Measurements from ENCODE around the gene TCEANC2.

Gene TCEANC2

DNA sequence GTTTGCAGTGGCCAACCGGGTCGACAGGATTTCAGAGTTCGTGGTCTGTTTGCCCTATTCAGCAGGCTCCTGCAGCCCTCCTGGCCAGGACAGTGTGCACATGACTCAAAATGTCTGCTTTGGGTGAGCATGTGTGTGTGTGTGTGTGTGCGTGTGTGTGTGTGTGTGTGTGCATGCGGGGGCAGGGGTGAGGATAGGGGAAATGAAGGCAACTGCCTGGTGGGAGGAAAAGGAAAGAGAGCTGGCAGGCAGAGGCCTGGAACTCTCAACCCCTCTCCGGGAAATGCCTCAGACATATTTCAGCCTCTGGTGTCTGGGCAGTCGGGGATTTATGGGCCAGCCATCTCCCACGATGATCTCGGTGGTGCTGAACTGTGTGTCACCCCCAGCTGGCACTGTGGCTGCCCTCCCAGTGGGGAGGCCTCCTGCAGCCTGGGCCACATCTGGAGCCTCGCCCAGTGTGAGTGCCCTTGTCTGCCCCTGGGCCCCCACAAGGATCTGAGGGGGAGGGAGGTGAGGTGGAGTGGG, 84.2 kb downstream of the TCEANC2 start:
- no peak for DNase-seq

DNA sequence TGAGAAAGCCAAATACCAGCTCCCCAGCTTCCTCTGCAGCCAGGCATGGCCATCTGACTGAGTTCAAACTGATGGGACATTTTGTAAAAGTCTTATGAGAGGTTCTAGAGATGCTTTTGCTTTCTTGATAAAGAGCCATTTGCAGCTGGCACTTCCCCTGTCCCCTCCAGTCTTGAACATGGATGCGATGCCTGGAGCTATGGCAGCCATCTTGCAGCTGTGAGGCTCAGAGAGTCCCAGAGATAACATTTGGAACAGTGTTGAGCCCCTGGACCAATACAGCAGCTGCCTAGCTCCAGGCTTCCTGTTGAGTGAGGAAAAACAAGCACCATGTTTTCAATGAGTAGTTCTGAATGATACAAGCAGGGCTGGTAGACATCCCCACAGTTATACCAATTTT, 85.6 kb downstream of the TCEANC2 start:
- no peak for DNase-seq

DNA sequence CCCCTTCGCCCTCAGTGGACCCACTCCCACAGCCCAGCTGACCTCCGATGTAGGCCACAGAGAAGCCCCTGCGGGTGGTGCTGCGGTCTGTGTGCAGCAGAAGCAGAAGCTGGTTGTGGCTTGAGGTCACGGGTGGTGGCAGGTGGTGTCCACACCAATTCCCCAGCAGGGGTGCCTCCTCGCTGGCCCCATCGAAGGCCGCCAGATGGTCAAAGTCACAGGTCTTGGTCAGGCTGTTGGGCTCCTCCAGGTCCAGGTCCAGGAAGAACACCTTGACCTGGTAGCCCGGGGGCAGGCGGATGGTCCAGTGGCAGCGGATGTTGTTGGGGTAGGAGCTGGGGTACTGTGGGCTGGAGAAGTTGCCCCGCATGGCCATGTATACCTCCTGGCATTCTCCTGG, 86.3 kb downstream of the TCEANC2 start:
- DNase-seq, result no peak

DNA sequence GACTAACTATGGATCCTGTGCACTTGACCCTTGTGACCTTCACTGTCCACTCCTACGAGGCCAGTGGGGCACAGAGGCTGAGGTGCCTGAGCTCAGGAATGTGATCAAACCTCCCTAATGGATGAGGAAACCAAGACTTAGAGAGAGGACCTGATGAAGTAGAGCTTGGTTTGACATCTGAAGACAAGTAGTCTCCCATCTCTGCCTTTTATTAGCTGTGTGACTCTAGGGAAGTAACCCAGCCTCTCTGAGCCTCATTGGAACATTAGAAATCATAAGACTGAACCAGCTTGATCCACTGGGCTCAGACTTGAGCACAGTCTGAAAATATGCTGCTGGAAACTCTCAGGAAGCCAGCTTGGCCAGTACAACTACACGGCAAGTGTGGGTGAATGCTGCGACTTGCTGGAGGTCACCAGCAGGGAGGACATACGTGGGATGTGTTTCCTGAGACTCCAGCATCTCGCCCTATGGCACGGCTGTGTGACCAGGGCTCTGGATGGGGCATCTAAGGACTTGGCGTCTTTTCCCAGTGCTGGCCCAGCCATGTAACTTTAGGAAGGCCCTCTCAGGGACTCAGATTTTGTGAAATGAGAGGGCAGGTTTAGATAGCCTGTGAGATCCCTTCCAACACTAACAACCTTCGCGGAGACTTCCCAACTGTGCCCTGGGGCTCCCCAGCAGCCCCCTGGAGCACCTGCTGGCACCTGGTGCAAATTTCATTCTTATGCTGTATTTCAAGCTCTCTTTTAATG, 88.9 kb downstream of the TCEANC2 start:
- DNase-seq, result no peak

DNA sequence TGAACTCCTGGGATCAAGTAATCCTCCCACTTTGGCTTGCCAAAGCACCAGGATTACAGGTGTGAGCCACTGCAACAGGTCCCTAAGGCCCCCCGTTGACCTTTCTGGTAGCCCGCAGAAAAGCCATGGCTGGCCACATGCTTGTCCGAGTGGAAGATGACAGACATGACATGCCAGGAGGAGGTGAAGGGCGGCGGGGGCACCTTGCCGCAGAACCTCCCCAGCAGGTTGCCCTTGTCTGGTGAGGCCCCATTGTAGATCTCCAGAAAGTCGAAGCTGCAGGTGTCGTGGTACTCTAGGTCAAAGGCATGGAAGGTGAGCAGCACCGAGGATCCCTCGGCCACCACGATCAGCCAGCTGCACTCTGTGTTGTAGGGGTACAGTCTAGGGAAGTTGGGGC, 91.0 kb downstream of the TCEANC2 start:
- no peak for DNase-seq

DNA sequence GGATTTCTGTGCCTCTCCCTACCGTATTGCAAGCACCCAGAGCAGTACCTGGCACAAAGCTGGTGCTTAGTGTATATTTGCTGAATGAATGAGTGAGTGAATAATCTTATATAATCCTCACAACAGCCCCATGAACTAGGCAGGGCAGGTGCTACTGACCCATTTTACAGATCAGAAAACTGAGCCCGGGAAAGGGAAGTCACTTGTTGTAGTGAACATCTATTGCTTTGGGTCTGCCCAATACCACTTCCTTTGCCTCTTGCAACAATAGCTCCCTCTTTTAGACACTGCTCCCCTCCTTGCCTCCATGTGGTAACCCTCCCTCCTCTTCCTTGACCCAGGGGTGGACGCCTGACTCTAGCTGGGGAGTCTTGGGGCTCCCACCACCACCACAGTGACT, 96.3 kb downstream of the TCEANC2 start:
- DNase-seq, result no peak

DNA sequence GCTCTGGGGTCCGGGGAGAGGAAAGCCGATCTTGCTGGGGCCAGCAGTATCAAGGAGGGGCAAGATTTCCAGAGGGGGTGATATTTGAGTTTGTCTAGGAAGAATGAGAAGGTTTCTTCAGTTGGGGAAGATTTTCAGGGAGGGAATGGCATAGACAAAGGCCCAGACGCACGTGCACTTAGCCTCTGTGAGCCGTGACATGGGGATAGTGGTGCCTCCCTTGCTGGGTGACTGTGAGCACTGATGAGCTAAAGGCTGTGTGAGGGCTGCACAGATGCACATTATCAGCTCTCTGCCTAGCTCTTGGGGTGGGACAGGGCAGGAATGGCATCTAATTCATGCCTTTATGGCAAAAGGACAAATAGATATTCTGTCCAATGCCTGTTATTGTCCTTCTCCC, 97.6 kb downstream of the TCEANC2 start:
- no peak for DNase-seq

DNA sequence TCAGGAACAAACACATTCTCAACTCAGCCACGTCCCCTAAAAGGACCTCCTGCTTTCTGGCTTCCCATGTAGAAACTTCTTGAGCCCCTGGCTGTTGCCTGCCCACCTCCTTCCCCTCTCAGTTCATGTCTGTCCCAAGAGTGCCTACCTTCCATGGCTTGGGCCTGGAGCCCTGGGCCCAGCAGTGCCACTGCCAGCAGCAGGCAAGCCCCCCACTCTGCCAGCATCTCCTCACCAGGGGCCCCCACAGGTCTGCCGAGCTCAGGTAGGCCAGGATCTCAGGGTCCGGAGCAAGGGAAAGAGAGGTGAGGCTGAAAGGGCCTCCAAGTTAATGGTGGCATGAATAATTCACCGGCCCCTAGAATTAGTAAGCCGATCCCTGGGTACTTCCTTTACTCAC, 99.3 kb downstream of the TCEANC2 start, which contains the start of gene CDCP2:
Gene CDCP2, minus strand, starts transcription at position 305 of the 400 bp plus-strand sequence. Its CDS starts 78 bp downstream, at position 227.
- DNase-seq, result no peak

DNA sequence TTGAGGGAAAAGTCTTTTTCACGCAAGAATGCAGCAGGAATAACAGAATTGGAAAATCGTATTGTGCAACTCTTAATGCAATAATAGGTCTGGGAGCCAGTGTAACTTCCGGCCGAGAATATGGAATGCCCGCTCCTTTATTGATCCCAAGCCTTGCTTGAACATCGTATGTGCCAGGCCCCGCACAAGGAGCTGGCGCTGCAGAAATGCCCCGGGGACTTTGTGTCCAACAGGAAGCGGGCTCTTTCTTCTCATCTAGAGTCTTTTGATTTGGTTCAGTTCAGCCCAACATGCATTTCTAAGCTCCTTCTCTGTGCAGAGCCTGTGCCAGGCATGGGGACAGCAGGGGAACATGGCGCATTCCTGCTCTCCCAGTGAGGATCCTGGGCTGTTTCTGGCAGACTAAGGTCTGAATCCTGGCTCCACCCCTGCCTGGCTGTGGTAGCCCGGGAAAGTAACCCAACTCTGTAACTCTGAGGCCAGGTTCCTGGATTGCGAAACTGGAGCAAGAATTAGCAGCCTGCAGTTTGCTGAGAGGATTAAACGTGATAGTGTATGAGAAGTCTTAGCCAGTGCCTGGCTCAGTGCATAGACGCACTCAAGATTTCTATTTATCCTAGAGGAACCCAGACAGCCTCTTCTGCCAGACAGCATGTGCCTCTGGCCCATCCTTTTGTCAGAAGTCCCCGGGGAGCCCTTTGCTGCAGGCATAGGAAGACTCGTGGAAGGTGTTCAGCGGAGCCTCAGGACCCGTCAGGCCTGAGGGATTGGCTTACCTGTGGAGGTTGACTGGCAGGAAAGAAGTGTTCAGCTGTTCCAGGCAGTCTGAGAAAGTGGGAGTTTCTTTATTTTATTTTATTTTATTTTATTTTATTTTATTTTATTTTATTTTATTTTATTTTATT, 100.4 kb downstream of the TCEANC2 start:
- DNase-seq, result no peak
